ENCODE results near the gene NFYC.

Gene NFYC

DNA sequence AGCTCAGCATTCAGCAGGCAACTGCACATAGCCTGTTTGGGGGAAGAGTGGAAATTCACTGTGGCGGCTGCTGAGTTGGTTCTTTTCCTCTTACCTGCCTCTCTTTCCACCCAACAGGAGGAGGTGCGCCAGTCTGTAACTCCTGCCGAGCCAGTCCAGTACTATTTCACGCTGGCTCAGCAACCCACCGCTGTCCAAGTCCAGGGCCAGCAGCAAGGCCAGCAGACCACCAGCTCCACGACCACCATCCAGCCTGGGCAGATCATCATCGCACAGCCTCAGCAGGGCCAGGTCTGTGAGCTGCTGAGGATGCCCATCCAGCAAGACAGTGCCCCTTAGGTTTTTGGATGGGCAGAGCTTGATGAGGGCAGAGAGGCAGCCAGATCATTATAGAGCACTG is 66.5 kb downstream of the NFYC start:
- H3K27ac ChIP-seq (ENCODE audit: low read depth, low read length) = no peak overlapping the region
- H3K27me3 ChIP-seq (ENCODE audit: control insufficient read depth in 1 of 2, insufficient read depth in 2 of 2, low read length in 2 of 2) = no peaks in the 10 kb centered on the region
- H3K9ac ChIP-seq (ENCODE audit: low read depth in 1 of 2, low read length in 2 of 2) = no peak overlapping the region

DNA sequence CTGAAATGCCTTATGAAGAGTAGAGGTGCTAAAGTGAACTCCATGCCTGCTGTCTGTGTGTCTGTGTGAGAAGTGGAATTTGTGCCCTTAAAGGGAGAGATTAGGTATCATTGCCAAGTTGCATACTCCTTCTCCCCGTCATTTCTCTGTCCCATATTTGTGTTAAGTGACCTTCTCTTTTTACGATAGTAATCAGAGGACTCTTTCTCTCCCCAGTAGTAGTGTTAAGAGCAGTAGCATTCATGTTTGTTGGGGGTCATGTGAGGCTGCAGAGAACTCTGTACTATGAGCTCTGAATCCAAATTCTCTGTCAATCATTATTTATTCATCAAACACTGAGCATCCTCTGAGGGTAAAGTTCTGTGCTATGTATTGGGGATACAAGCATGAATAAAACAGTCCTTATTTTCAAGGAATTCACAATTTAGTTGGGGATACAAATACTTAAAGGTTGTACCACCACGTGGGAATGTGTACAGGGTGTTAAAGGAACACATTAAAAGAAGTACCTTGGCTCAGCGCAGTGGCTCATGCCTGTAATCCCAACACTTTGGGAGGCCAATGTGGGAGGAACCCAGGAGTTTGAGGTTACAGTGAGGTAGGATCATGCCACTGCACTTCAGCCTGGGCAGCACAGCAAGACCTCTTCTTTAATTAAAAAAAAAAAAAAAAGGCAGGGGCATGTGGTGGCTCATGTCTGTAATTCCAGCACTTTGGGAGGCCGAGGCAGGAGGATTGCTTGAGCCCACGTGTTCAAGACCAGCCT is 67.3 kb downstream of the NFYC start:
- Histone ChIP-seq H3K27ac (ENCODE audit: low read depth, low read length) (no peak overlapping the region), H3K4me3 (ENCODE audit: low read depth in 1 of 2, low read length in 2 of 2) (no peak overlapping the region), H3K9ac (ENCODE audit: low read depth in 1 of 2, low read length in 2 of 2) (no peak overlapping the region), H3K4me1 (ENCODE audit: control insufficient read depth in 1 of 2, insufficient read depth in 2 of 2, low read length in 2 of 2) (peaks cover 3% of the 10 kb centered on the region in 2 donors), H3K36me3 (ENCODE audit: control insufficient read depth in 1 of 2, insufficient read depth in 2 of 2, low read length in 2 of 2) (peaks cover 35 to 95% of the 10 kb centered on the region in 2 donors), H3K9me3 (ENCODE audit: control insufficient read depth in 1 of 2, low read length in 2 of 2) (no peaks in the 10 kb centered on the region), H3K27me3 (ENCODE audit: control insufficient read depth in 1 of 2, insufficient read depth in 2 of 2, low read length in 2 of 2) (no peaks in the 10 kb centered on the region)

More for the DNA sequence above, 66.5 kb downstream of the NFYC start:
- Histone ChIP-seq H3K9me3 (ENCODE audit: control insufficient read depth in 1 of 2, low read length in 2 of 2) (no peaks in the 10 kb centered on the region), H3K4me3 (ENCODE audit: low read depth in 1 of 2, low read length in 2 of 2) (no peak overlapping the region), H3K4me1 (ENCODE audit: control insufficient read depth in 1 of 2, insufficient read depth in 2 of 2, low read length in 2 of 2) (peaks cover 0 to 3% of the 10 kb centered on the region in 2 donors), H3K36me3 (ENCODE audit: control insufficient read depth in 1 of 2, insufficient read depth in 2 of 2, low read length in 2 of 2) (peaks cover 40 to 91% of the 10 kb centered on the region in 2 donors)

DNA sequence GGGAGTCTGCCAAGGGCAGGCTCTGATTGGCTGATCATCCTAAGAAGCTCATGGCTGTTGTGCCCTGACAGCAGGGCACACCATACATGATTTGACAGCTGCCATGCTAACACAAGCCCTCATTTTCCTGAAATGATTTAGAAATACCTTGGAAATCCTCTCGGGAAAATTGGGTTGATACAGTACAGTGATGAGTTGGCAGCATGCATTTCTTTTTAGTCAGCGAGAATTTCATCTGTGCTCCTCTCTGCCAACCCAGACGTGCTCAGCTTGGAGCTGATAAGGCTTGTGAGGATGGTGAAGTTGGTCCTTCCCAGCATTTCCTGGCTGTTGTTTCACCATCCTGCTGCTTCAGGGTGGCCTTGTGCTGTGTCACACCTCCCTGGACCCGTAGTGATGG is 69.5 kb downstream of the NFYC start:
- Histone ChIP-seq H3K9me3 (ENCODE audit: control insufficient read depth in 1 of 2, low read length in 2 of 2) (no peaks in the 10 kb centered on the region), H3K36me3 (ENCODE audit: control insufficient read depth in 1 of 2, insufficient read depth in 2 of 2, low read length in 2 of 2) (peaks cover 33 to 94% of the 10 kb centered on the region in 2 donors), H3K4me1 (ENCODE audit: control insufficient read depth in 1 of 2, insufficient read depth in 2 of 2, low read length in 2 of 2) (peaks cover 3 to 10% of the 10 kb centered on the region in 2 donors), H3K27ac (ENCODE audit: low read depth, low read length) (no peak overlapping the region), H3K27me3 (ENCODE audit: control insufficient read depth in 1 of 2, insufficient read depth in 2 of 2, low read length in 2 of 2) (no peaks in the 10 kb centered on the region), H3K9ac (ENCODE audit: low read depth in 1 of 2, low read length in 2 of 2) (no peak overlapping the region), H3K4me3 (ENCODE audit: low read depth in 1 of 2, low read length in 2 of 2) (no peak overlapping the region)

DNA sequence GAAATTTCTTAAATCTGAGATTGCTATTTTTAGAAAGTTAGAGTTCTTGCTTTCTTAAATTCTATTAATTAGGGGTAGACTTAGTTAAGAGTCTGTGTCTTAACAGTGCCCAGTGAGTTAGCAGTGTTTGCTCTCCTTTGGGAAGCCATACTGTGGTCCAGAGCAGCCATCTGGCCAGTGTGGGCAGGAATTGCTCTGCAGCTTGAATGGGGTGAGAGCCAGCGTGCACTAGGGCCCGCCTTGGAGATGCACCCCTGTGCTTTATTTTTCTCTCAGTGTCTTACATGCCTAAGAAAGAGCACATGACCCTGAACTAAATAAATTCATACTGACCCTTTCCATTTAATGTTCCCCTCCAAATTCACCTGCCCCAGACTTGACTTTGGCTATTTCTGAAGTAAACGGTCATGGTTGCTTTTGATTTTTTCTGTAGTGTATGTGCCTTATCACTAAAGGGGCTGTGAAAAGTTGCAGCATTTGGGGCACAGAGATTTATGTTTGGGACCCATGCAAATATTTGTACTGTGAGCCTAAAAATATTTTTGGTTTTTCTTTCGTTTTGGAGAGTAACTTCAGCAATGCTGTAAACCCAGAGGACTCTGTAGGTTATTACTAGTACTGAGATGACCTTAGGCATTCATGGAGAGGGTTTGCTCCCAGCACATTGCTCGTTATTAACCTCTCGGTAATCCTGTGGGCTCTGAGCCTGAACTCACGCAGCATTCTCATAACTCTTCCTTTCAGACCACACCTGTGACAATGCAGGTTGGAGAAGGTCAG is 70.8 kb downstream of the NFYC start:
- peaks cover 3 to 10% of the 10 kb centered on the region in 2 donors for H3K4me1 ChIP-seq (ENCODE audit: control insufficient read depth in 1 of 2, insufficient read depth in 2 of 2, low read length in 2 of 2)
- no peaks in the 10 kb centered on the region for H3K9me3 ChIP-seq (ENCODE audit: control insufficient read depth in 1 of 2, low read length in 2 of 2)
- peaks cover 41 to 95% of the 10 kb centered on the region in 2 donors for H3K36me3 ChIP-seq (ENCODE audit: control insufficient read depth in 1 of 2, insufficient read depth in 2 of 2, low read length in 2 of 2)
- H3K9ac ChIP-seq (ENCODE audit: low read depth in 1 of 2, low read length in 2 of 2) = no peak overlapping the region
- no peaks in the 10 kb centered on the region for H3K27me3 ChIP-seq (ENCODE audit: control insufficient read depth in 1 of 2, insufficient read depth in 2 of 2, low read length in 2 of 2)
- H3K27ac ChIP-seq (ENCODE audit: low read depth, low read length) = no peak overlapping the region
- H3K4me3 ChIP-seq (ENCODE audit: low read depth in 1 of 2, low read length in 2 of 2) = no peak overlapping the region

DNA sequence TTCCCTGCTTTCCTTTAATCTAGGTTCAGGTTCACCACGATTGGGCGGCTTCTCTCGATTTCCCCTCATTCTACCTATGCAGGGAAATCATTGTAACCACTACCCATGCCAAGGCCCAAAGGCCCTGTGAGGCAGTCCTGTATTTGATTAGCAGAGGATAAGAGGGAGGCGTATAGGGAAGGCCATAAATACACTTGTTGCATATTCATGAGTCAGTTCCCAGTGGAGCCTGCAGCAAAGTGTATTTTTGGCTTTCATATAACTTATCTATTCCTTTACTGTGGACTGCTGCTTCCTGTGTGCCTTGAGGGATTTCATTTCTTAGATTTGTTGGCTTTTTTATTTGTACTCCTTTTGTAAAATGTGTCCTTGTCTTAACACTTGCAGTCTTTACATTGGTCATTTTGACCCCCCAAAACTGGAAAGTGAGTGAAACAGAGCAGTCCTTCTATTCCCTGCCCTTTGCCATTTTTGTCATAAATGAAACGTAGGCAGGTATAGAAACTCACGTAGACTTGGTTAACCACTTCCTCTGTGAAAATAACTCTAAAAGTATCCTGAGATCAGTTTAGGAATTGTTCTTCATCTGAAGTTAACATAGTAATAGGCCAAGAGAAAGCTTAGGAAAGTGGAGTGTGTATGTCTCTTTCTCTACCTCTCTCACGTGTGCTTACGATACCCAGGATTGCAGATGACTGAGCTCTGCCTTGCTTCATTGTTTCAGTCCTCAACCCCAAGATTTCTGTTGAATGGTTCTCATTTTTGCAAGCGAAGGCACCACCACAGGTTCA is 72.4 kb downstream of the NFYC start:
- Histone ChIP-seq H3K9me3 (ENCODE audit: control insufficient read depth in 1 of 2, low read length in 2 of 2) (no peaks in the 10 kb centered on the region), H3K36me3 (ENCODE audit: control insufficient read depth in 1 of 2, insufficient read depth in 2 of 2, low read length in 2 of 2) (peaks cover 38 to 94% of the 10 kb centered on the region in 2 donors), H3K27ac (ENCODE audit: low read depth, low read length) (no peak overlapping the region), H3K9ac (ENCODE audit: low read depth in 1 of 2, low read length in 2 of 2) (no peak overlapping the region), H3K4me1 (ENCODE audit: control insufficient read depth in 1 of 2, insufficient read depth in 2 of 2, low read length in 2 of 2) (peaks cover 3 to 10% of the 10 kb centered on the region in 2 donors), H3K27me3 (ENCODE audit: control insufficient read depth in 1 of 2, insufficient read depth in 2 of 2, low read length in 2 of 2) (no peaks in the 10 kb centered on the region), H3K4me3 (ENCODE audit: low read depth in 1 of 2, low read length in 2 of 2) (no peak overlapping the region)

DNA sequence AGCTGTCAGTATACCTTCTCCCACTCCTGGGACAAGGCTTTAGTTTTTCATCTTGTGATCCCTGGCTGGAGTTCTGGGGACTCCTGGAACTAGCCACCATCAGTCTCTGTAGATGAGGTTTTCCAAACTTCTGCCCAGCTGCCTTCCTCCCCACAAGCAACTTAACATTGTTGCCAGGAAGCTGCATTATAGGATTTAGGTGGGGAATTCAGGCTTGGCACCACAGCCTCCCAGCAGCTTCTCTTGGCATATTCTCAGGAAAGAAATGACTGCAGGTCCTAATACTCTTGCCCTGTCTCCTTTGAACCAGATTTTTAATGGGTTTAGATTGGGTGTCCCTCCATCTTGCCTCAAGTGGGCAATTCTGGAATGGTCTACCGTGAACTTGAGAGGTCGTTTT is 73.5 kb downstream of the NFYC start:
- no peak overlapping the region for H3K4me3 ChIP-seq (ENCODE audit: low read depth in 1 of 2, low read length in 2 of 2)
- peaks cover 48 to 94% of the 10 kb centered on the region in 2 donors for H3K36me3 ChIP-seq (ENCODE audit: control insufficient read depth in 1 of 2, insufficient read depth in 2 of 2, low read length in 2 of 2)
- no peaks in the 10 kb centered on the region for H3K9me3 ChIP-seq (ENCODE audit: control insufficient read depth in 1 of 2, low read length in 2 of 2)
- H3K27ac ChIP-seq (ENCODE audit: low read depth, low read length) = no peak overlapping the region
- H3K9ac ChIP-seq (ENCODE audit: low read depth in 1 of 2, low read length in 2 of 2) = no peak overlapping the region
- H3K4me1 ChIP-seq (ENCODE audit: control insufficient read depth in 1 of 2, insufficient read depth in 2 of 2, low read length in 2 of 2) = peaks cover 3 to 10% of the 10 kb centered on the region in 2 donors
- H3K27me3 ChIP-seq (ENCODE audit: control insufficient read depth in 1 of 2, insufficient read depth in 2 of 2, low read length in 2 of 2) = no peaks in the 10 kb centered on the region

DNA sequence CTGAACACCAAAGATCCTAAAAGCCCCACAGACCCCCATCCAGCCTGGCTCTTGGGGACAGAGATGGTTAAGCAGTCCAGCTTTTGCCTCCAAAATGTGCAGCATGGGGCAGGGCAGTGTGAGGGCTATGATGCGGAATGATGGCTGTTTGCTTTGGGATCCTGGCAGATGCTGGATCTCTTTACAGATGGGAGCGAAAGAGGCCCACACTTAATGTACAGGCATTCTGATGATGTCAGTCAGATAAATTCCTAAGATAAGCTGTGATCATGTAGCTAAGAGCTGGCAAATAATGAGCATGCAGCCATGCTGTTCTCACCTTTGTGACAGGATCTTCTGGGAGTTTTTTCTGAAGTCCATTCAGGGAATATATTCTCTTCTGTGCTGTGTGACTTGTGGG is 74.5 kb downstream of the NFYC start:
- H3K27ac ChIP-seq (ENCODE audit: low read depth, low read length) = no peak overlapping the region
- H3K36me3 ChIP-seq (ENCODE audit: control insufficient read depth in 1 of 2, insufficient read depth in 2 of 2, low read length in 2 of 2) = peaks cover 53 to 95% of the 10 kb centered on the region in 2 donors
- H3K9ac ChIP-seq (ENCODE audit: low read depth in 1 of 2, low read length in 2 of 2) = no peak overlapping the region
- no peaks in the 10 kb centered on the region for H3K27me3 ChIP-seq (ENCODE audit: control insufficient read depth in 1 of 2, insufficient read depth in 2 of 2, low read length in 2 of 2)
- H3K9me3 ChIP-seq (ENCODE audit: control insufficient read depth in 1 of 2, low read length in 2 of 2) = no peaks in the 10 kb centered on the region
- no peak overlapping the region for H3K4me3 ChIP-seq (ENCODE audit: low read depth in 1 of 2, low read length in 2 of 2)
- peaks cover 3 to 10% of the 10 kb centered on the region in 2 donors for H3K4me1 ChIP-seq (ENCODE audit: control insufficient read depth in 1 of 2, insufficient read depth in 2 of 2, low read length in 2 of 2)

DNA sequence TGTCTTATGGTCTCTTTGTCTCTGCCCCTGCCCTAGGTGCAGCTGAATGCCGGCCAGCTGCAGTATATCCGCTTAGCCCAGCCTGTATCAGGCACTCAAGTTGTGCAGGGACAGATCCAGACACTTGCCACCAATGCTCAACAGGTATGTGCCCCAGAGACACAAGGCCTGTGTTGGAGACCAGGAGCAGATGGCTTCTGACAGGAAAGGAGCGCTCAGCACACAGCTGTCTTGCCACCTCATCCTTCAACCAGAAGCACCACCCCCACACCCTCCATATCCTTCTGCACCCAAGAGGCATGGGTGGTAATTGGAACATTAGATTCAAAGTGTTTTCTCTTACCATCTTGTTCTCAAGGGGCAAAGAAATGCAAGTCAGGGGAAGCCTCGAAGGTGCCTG is 75.1 kb downstream of the NFYC start:
- Histone ChIP-seq H3K27ac (ENCODE audit: low read depth, low read length) (no peak overlapping the region), H3K9me3 (ENCODE audit: control insufficient read depth in 1 of 2, low read length in 2 of 2) (no peaks in the 10 kb centered on the region), H3K36me3 (ENCODE audit: control insufficient read depth in 1 of 2, insufficient read depth in 2 of 2, low read length in 2 of 2) (peaks cover 57 to 95% of the 10 kb centered on the region in 2 donors), H3K4me3 (ENCODE audit: low read depth in 1 of 2, low read length in 2 of 2) (no peak overlapping the region), H3K4me1 (ENCODE audit: control insufficient read depth in 1 of 2, insufficient read depth in 2 of 2, low read length in 2 of 2) (peaks cover 3 to 10% of the 10 kb centered on the region in 2 donors), H3K9ac (ENCODE audit: low read depth in 1 of 2, low read length in 2 of 2) (no peak overlapping the region), H3K27me3 (ENCODE audit: control insufficient read depth in 1 of 2, insufficient read depth in 2 of 2, low read length in 2 of 2) (no peaks in the 10 kb centered on the region)

DNA sequence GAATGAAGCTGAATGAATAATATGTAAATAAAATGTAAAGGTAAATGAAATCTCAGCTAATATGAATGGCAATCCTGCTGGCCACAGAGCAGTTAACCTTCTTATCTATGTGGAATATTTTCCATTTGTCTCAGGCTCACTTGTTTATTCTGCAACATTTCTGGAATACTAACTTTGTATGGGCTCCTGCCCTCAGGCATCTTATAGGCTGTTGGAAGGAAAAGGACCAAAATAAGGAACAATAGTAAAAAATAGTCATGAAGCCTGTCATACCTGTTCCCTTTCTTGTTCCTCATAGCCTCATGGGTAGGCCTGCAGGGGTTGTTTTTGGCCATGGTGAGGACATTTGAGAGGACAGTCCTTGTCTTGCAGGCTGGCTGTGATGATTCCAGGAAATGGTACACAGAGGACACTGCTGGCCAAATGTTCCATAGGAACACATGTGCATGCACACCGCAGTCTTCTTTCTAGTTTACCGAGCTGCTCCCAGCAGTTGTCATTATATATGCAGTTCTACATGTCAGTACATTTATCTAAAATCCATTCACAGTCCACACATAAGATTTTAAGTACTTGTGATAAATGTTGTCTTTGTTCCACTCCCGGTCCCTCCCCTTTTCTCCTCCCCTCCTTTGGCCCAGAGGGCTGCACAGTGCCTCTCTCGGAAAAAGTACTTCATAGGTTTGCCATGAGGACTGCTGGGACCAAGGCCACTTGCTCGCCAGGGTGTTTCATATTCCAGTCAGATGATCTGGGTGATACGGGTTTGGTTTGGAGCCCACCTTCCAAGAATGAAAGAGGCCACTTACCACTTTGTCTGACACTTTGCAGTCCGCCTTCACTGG is 76.9 kb downstream of the NFYC start:
- H3K27ac ChIP-seq (ENCODE audit: low read depth, low read length) = no peak overlapping the region
- no peaks in the 10 kb centered on the region for H3K9me3 ChIP-seq (ENCODE audit: control insufficient read depth in 1 of 2, low read length in 2 of 2)
- no peak overlapping the region for H3K4me3 ChIP-seq (ENCODE audit: low read depth in 1 of 2, low read length in 2 of 2)
- no peaks in the 10 kb centered on the region for H3K27me3 ChIP-seq (ENCODE audit: control insufficient read depth in 1 of 2, insufficient read depth in 2 of 2, low read length in 2 of 2)
- H3K9ac ChIP-seq (ENCODE audit: low read depth in 1 of 2, low read length in 2 of 2) = no peak overlapping the region
- peaks cover 60 to 88% of the 10 kb centered on the region in 2 donors for H3K36me3 ChIP-seq (ENCODE audit: control insufficient read depth in 1 of 2, insufficient read depth in 2 of 2, low read length in 2 of 2)
- peaks cover 0 to 10% of the 10 kb centered on the region in 2 donors for H3K4me1 ChIP-seq (ENCODE audit: control insufficient read depth in 1 of 2, insufficient read depth in 2 of 2, low read length in 2 of 2)
